Heart right ventricle (tissue), 16 donors: ENCODE measurements around the gene RNF11. TPM values are rescaled to one million over a fixed set of nuclear protein-coding genes. Genes with fewer than 3 reads are reported as not detected.
A peak's percentile ranks its signal among the peaks of the same experiment; 100 is the strongest.

Experiments
- ATAC-seq, 8 donors: fragments of 200-7000 bp; cut with Tn5 transposase; one replicate each; pipeline ENCODE4 v1.9.1; 2020; ENCODE audit warnings: mild to moderate bottlenecking in 8 of 8, moderate library complexity in 8 of 8, moderate number of reproducible peaks in 1 of 8
- DNase-seq, 2 donors: peaks; one replicate each; pipeline ENCODE4 v3.0.0-alpha.2; 2020
- H3K27ac ChIP-seq, 10 donors: fragments of 200-600 bp; sonication (generic) in 2 of 10; one replicate each; pipeline versions ENCODE4 v1.5.0 to v1.8.0; 2020 to 2022; ENCODE audit warnings: mild to moderate bottlenecking in 3 of 10
- H3K27me3 ChIP-seq, 7 donors: fragments of 200-600 bp; one replicate each; pipeline ENCODE4 v1.8.0; 2021 to 2022; ENCODE audit warnings: mild to moderate bottlenecking in 2 of 7
- H3K36me3 ChIP-seq, 9 donors: fragments of 200-600 bp; sonication (generic) in 1 of 9; one replicate each; pipeline versions ENCODE4 v1.5.0 to v1.8.0; 2020 to 2022; ENCODE audit warnings: mild to moderate bottlenecking in 2 of 9
- H3K4me1 ChIP-seq, 9 donors: fragments of 200-600 bp; sonication (generic) in 1 of 9; one replicate each; pipeline versions ENCODE4 v1.5.0 to v1.8.0; 2020 to 2022; ENCODE audit warnings: mild to moderate bottlenecking in 4 of 9
- H3K4me3 ChIP-seq, 10 donors: fragments of 200-600 bp; sonication (generic) in 2 of 10; one replicate each; pipeline versions ENCODE4 v1.5.0 to v1.8.0; 2020 to 2022; ENCODE audit warnings: mild to moderate bottlenecking in 7 of 10, moderate library complexity in 2 of 10
- H3K9me3 ChIP-seq, 11 donors: fragments of 200-600 bp in 10 of 11; sonication (generic) in 2 of 11; one replicate each; pipeline versions ENCODE4 v1.5.0 to v1.8.0; 2013 to 2022; ENCODE audit warnings: mild to moderate bottlenecking in 2 of 11, control low read depth in 1 of 11, moderate library complexity in 1 of 11
- CTCF ChIP-seq, 9 donors: fragments of 200-600 bp; sonication (generic) in 2 of 9; IDR thresholded peaks; one replicate each; pipeline versions ENCODE4 v1.5.0 to v1.8.0; 2021 to 2022; ENCODE audit warnings: antibody characterized with exemption in 9 of 9, mild to moderate bottlenecking in 5 of 9, moderate library complexity in 1 of 9
- WGBS, 2 donors: extraction: QIAGEN DNeasy Blood & Tissue Kit; methylation state at CpG; one replicate each; pipeline ENCODE4 v1.1.7; 2013; ENCODE audit warnings: inconsistent platforms in 1 of 2; 5-methylcytosine and 5-hydroxymethylcytosine counted together
- intact Hi-C, 10 donors: fragments of 100-400 bp; cut with DNase I; formaldehyde crosslinking; loops; one replicate each; pipeline versions ENCODE4 v1.11.1 to v1.14.2; 2022
- polyA plus RNA-seq, 2 donors: library from polyadenylated mRNA; stranded (reverse); fragments of 200-250 nt; gene quantifications; one replicate each; pipeline ENCODE4 v1.2.3, GENCODE V29; 2013
- total RNA-seq, 10 donors: library from RNA; stranded (reverse); fragmentation: NEBNext Ultra II Directional in 3 of 10; extraction: Animal tissue kit (Norgen Biotek cat#: 25700) in 3 of 10; gene quantifications; one replicate each; pipeline versions ENCODE4 v1.2.1 to v1.2.4, GENCODE V29; 2021 to 2023
- donor health status: Arrhythmogenic right ventricular cardiomyopathy.
- donor health status: ischemic (EF 13 %, LVEDD 7.1; RV severe dilation, severe dysfunction).
- donor health status: healthy with polysubstance abuse.
- donor health status: DM: no; HTN: yes; CAD: no.
- donor health status: DM: no; HTN: no; CAD: no.
- donor health status: ischemic (EF 25% LVEDD 6.9; RV normal size, moderate dysfunction).
- donor health status: ischemic (EF 25% LVEDD 5.7; RV mildly dilated, moderate dysfunction).
- donor health status: healthy.
- donor health status: DM: yes; HTN: yes; CAD: no.
- donor health status: Ischemic cardiomyopathy.
- donor health status: ischemic (EF 35%, LVEDD 5.7; RV mildly dilated, moderate dysfunction).
- donor health status: nonischemic (EF 11% LVEDD 7.7; RV severe dilation, severe dysfunction).
- donor health status: DM: yes; HTN: yes; CAD: no.
- donor health status: PGD.
- donor health status: ischemic (EF 29% LVEDD 5.4; RV normal size, mild dysfunction).
- donor health status: nonischemic (EF 23%, LVEDD 6.1; RV moderate dilation, normal function).

The RNF11 gene
- total and polyA plus RNA-seq, 12 donors: 33.5 to 157 (median 114) TPM

DNA sequence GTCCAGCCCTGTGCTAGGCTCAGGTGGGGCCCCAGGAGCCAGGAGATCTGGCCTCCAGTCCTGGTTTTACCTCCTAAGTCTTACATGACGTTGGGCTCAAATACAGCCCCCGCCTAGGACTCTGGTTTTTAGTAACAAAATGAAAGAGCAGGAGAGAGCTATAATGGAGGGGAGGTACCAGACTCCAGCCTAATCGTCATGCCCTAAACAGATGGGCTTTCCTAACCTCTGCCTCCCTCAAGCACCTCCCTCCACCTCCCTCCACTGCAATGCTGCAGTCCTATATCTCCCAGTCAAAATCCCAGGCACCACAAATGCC is 65.7 kb downstream of the RNF11 start:
- intact Hi-C loops: no loop called here
- 71 to 90% methylated on average over 3 of the region's 3 CpGs for WGBS, 2 donors
- no peak for ATAC-seq
- Histone ChIP-seq H3K4me1 (peaks cover 3 to 18% (median 10%) of the 10 kb centered on the region in 9 donors), H3K27ac (no peak overlapping the region), H3K9me3 (no peaks in the 10 kb centered on the region), H3K27me3 (no peaks in the 10 kb centered on the region), H3K4me3 (no peak overlapping the region), H3K36me3 (no peaks in the 10 kb centered on the region)
- DNase-seq: no peak
- no peak for TF ChIP-seq CTCF (IDR thresholded peaks at IDR 0.05)

DNA sequence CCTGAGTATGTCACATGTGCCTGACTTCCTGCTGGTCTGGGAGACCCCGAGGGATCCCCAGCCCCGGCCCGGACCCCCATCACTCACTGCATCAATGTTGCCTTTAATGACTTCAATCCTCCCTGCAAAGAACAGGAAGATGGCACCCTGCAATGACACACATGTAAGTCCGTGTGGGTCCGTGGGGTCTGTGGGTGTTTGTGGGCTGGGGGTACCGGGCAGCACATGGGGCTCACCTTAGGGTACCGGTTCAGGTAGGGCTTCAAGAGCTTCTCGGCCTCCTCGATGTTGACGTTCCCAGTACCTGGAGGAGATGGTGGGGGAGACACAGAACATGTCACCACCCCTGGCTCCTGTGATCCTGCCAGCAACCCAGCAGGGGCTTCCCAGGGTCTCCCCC is 66.2 kb downstream of the RNF11 start:
- peaks cover 1 to 13% (median 6%) of the 10 kb centered on the region in 9 donors for H3K4me1 ChIP-seq
- 81 to 83% methylated on average over 10 of the region's 10 CpGs for WGBS, 2 donors
- H3K27ac ChIP-seq: no peak overlapping the region
- intact Hi-C loops: no loop called here
- no peaks in the 10 kb centered on the region for H3K27me3 ChIP-seq
- H3K4me3 ChIP-seq: no peak overlapping the region
- no peak for TF ChIP-seq CTCF (IDR thresholded peaks at IDR 0.05)
- H3K9me3 ChIP-seq: no peaks in the 10 kb centered on the region
- DNase-seq: no peak
- no peaks in the 10 kb centered on the region for H3K36me3 ChIP-seq
- ATAC-seq: no peak

DNA sequence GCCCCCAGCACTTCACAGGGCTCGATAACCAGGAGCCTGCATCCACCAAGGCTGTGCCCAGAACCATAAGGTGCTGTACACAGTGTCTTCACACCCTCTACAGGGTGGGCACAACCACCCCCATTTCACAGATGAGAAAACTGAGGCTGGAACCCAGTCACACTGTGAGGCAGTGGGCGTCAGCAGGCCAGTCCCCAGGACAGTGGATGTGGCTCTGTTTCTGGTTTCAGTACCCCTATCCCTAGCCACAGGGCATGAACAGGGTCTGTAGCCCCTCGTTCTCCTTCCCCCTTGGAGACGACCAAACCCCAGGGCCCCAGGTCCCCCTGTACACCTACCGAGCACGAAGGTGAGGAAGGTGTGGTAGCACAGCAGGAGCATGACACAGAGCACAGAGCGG is 66.7 kb downstream of the RNF11 start:
- Histone ChIP-seq H3K27ac (no peak overlapping the region), H3K4me1 (peaks cover 0 to 12% (median under 1%) of the 10 kb centered on the region in 9 donors), H3K4me3 (no peak overlapping the region), H3K9me3 (no peaks in the 10 kb centered on the region), H3K36me3 (no peaks in the 10 kb centered on the region), H3K27me3 (no peaks in the 10 kb centered on the region)
- no peak for ATAC-seq
- 82 to 92% methylated on average over 7 of the region's 7 CpGs for WGBS, 2 donors
- no peak for TF ChIP-seq CTCF (IDR thresholded peaks at IDR 0.05)
- no peak for DNase-seq
- intact Hi-C loops: no loop called here

DNA sequence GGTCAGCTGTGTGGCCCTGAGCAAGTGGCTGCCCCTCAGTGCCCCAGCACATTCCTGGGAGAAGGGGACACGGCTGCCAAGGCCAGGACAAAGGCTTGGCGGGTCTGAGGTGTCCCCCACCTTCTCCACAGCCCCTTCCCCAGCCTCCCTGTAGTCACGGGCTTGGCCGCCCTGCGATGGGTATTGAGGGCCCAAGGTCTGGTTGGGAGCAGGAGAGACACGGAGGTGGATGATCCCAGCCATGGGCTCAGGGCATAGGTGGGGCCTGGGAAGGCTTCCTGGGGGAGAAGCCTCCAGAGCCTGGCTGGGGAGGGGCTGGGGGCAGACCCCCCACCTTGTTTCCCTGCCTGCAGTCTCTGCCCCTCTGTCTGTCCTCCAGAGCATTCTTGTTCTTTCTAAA is 67.2 kb downstream of the RNF11 start:
- no peaks in the 10 kb centered on the region for H3K9me3 ChIP-seq
- H3K36me3 ChIP-seq: no peaks in the 10 kb centered on the region

More for the DNA sequence above, 67.2 kb downstream of the RNF11 start:
- TF ChIP-seq CTCF (IDR thresholded peaks at IDR 0.05): no peak
- WGBS, 2 donors: 88 to 90% methylated on average over 6 of the region's 6 CpGs
- intact Hi-C loops: no loop called here
- DNase-seq (no peak), ATAC-seq (peak in 1 of 8 donors; percentile 15)
- Histone ChIP-seq H3K4me3 (no peak overlapping the region), H3K27ac (peak overlapping the region in 1 of 10 donors; percentile 63), H3K27me3 (no peaks in the 10 kb centered on the region), H3K4me1 (peaks cover 0 to 12% (median 0%) of the 10 kb centered on the region in 9 donors)
